ENCODE results near the gene GPR149. TPM values are rescaled to one million over a fixed set of nuclear protein-coding genes. Genes with fewer than 3 reads are reported as not detected.

Gene GPR149
- total RNA-seq, 1 donor, result not detected

GRCh38 chr3:154323891-154324738 lies 105.9 kb downstream of the GPR149 start, which contains the start of gene DHX36:
DHX36 (minus strand) TSS chr3:154324487; CDS start chr3:154324416, 71 bp downstream.
- peak within 1 kb of the TSS; percentile 68 for H3K4me3 ChIP-seq (ENCODE audit: low read depth, low read length)
- no peak for TF ChIP-seq CTCF (IDR thresholded peaks at IDR 0.05; ENCODE audit: insufficient read depth, low read depth, low read length)
- DNase-seq (ENCODE audit: low read depth), result peak; percentile 96

GRCh38 chr3:154316974-154317767 lies 112.8 kb downstream of the GPR149 start:
- DNase-seq (ENCODE audit: low read depth), result no peak
- TF ChIP-seq CTCF (IDR thresholded peaks at IDR 0.05; ENCODE audit: insufficient read depth, low read depth, low read length), result no peak
- no peak overlapping the region for H3K4me3 ChIP-seq (ENCODE audit: low read depth, low read length)

- no peak overlapping the region for H3K4me3 ChIP-seq (ENCODE audit: low read depth, low read length)
- DNase-seq (ENCODE audit: low read depth), result no peak
- no peak for TF ChIP-seq CTCF (IDR thresholded peaks at IDR 0.05; ENCODE audit: insufficient read depth, low read depth, low read length)
These were observed 115.8 kb downstream of the GPR149 start for GRCh38 chr3:154314152-154314551.

- no peak for TF ChIP-seq CTCF (IDR thresholded peaks at IDR 0.05; ENCODE audit: insufficient read depth, low read depth, low read length)
- H3K4me3 ChIP-seq (ENCODE audit: low read depth, low read length), result no peak overlapping the region
- peak; percentile 42 for DNase-seq (ENCODE audit: low read depth)
These were observed 119.2 kb downstream of the GPR149 start for GRCh38 chr3:154310840-154311239.

GRCh38 chr3:154307363-154307762 lies 122.6 kb downstream of the GPR149 start:
- no peak for TF ChIP-seq CTCF (IDR thresholded peaks at IDR 0.05; ENCODE audit: insufficient read depth, low read depth, low read length)
- no peak overlapping the region for H3K4me3 ChIP-seq (ENCODE audit: low read depth, low read length)
- DNase-seq (ENCODE audit: low read depth), result no peak

- no peak overlapping the region for H3K4me3 ChIP-seq (ENCODE audit: low read depth, low read length)
- no peak for TF ChIP-seq CTCF (IDR thresholded peaks at IDR 0.05; ENCODE audit: insufficient read depth, low read depth, low read length)
- DNase-seq (ENCODE audit: low read depth), result no peak
These were observed 125.1 kb downstream of the GPR149 start for GRCh38 chr3:154304936-154305335.

Measured in fibroblast of villous mesenchyme (primary cell).